ENCODE measurements around the gene TSEN2.

TSEN2 gene

GRCh38 chr3:12549971-12550760 is 65.9 kb downstream of the TSEN2 start:
- DNase-seq: no peak

- DNase-seq: peak in 9 of 56 donors; percentile 4 to 26 (median 10)
Measured at GRCh38 chr3:12553921-12554391, 69.7 kb downstream of the TSEN2 start.

GRCh38 chr3:12556314-12556689 is 72.0 kb downstream of the TSEN2 start:
- no peak for DNase-seq

- DNase-seq: peak; percentile 47 to 93 (median 83)
Measured at GRCh38 chr3:12556690-12557472, 72.6 kb downstream of the TSEN2 start, which contains the start of gene MKRN2. Gene MKRN2 (plus strand): TSS chr3:12557087. CDS start chr3:12557151, 64 bp downstream.

GRCh38 chr3:12557473-12558100 is 73.3 kb downstream of the TSEN2 start:
- DNase-seq: no peak

- DNase-seq: no peak
Measured at GRCh38 chr3:12558706-12559105, 74.4 kb downstream of the TSEN2 start.

- DNase-seq: peak in 1 of 56 donors; percentile 30
Measured at GRCh38 chr3:12559520-12559919, 75.2 kb downstream of the TSEN2 start.

GRCh38 chr3:12560505-12561190 is 76.4 kb downstream of the TSEN2 start:
- DNase-seq: peak in 1 of 56 donors; percentile 33

GRCh38 chr3:12561397-12561796 is 77.1 kb downstream of the TSEN2 start:
- no peak for DNase-seq

- DNase-seq: no peak
Measured at GRCh38 chr3:12562451-12562850, 78.2 kb downstream of the TSEN2 start.

GRCh38 chr3:12566976-12567375 is 82.7 kb downstream of the TSEN2 start:
- no peak for DNase-seq

- DNase-seq: no peak
Measured at GRCh38 chr3:12568747-12569146, 84.5 kb downstream of the TSEN2 start.

GRCh38 chr3:12569836-12570235 is 85.6 kb downstream of the TSEN2 start:
- no peak for DNase-seq

- DNase-seq: no peak
Measured at GRCh38 chr3:12571986-12572385, 87.7 kb downstream of the TSEN2 start.

GRCh38 chr3:12574131-12574530 is 89.9 kb downstream of the TSEN2 start:
- no peak for DNase-seq

GRCh38 chr3:12574661-12575060 is 90.4 kb downstream of the TSEN2 start:
- DNase-seq: no peak

- DNase-seq: no peak
Measured at GRCh38 chr3:12577379-12577778, 93.1 kb downstream of the TSEN2 start.

GRCh38 chr3:12578742-12579141 is 94.5 kb downstream of the TSEN2 start:
- no peak for DNase-seq

GRCh38 chr3:12579456-12579855 is 95.2 kb downstream of the TSEN2 start:
- DNase-seq: no peak

GRCh38 chr3:12579905-12580304 is 95.6 kb downstream of the TSEN2 start:
- DNase-seq: no peak

- no peak for DNase-seq
Measured at GRCh38 chr3:12582730-12583129, 98.5 kb downstream of the TSEN2 start.
